Measurements from ENCODE around the gene DSG3.

The DSG3 gene

DNA sequence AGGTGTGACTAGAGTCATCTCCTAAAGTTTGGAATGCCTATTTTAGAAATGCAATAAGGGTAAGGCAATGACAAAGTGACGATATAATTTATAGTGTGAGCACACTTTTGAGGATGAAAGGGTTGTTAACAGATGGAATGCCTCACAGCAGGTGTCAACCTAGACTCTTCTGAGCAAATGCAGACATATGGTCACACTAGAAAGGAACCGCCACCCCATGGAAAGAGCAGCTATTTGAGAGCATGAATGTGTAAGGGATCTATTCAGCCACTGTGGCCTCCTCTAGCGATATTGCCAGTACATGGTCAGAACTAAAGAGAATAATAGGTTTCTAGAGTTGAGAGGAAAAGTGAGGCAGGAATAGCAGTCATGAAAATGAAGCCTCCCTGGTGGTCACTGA lies 68.9 kb downstream of the DSG3 start:
- no peak for DNase-seq (ENCODE audit: low read depth)

DNA sequence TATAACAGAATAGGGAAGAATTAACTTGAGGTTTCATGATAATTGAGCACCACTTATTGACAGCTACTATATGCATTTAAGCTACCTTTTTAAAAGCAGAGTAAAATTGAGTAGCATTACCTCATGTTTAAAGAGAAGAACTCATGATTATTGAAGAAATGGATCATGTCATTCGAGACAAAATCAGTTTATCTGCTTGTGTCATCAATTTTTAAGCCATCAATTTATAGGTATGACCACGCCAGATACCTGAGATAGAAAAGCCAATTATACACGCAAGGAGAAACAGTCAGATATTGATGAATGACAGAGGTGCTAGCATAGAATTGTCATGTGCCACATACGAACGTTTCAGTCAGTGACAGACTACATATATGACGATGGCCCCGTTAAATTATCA lies 78.8 kb downstream of the DSG3 start:
- DNase-seq (ENCODE audit: low read depth) = no peak

Data from stromal cell of bone marrow (primary cell).